Measurements from ENCODE around the gene USP21.

The USP21 gene

DNA sequence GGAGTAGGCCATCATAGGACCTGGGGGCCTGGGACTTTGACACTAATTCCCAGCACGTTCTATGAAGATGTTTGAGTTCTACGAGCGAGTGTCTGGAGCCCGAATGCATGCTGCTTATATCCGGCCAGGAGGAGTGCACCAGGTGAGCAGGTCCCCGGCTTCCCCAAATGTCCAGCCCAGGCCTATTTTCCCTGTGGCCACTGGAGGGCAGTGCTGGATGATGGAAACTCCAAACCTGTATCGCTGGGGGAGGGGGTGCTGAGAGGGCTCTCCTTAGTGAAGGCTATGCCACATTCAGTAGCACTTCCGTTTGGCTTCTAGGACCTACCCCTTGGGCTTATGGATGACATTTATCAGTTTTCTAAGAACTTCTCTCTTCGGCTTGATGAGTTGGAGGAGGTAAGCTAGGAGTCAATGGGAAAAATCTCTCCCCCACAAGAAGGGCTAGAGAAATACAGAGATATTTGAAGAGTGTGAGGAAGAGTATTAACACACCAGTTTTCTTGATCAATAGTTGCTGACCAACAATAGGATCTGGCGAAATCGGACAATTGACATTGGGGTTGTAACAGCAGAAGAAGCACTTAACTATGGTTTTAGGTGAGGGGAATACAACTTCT is 50.6 kb downstream of the USP21 start:
- in situ Hi-C loops (cut with MboI; ENCODE audit: low pct_unique_long_range_greater_than_20kb, low sequenced_read_pairs, unreplicated experiment): loop anchor here (10.0 kb wide), 1 partner anchor 165 kb away; no protein-coding TSS in a partner anchor
- peak; percentile 66 for DNase-seq (ENCODE audit: low spot score)
- TF ChIP-seq, protein P1, sequence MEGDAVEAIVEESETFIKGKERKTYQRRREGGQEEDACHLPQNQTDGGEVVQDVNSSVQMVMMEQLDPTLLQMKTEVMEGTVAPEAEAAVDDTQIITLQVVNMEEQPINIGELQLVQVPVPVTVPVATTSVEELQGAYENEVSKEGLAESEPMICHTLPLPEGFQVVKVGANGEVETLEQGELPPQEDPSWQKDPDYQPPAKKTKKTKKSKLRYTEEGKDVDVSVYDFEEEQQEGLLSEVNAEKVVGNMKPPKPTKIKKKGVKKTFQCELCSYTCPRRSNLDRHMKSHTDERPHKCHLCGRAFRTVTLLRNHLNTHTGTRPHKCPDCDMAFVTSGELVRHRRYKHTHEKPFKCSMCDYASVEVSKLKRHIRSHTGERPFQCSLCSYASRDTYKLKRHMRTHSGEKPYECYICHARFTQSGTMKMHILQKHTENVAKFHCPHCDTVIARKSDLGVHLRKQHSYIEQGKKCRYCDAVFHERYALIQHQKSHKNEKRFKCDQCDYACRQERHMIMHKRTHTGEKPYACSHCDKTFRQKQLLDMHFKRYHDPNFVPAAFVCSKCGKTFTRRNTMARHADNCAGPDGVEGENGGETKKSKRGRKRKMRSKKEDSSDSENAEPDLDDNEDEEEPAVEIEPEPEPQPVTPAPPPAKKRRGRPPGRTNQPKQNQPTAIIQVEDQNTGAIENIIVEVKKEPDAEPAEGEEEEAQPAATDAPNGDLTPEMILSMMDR (IDR thresholded peaks at IDR 0.05; ENCODE audit: extremely low read depth, insufficient read depth, missing control alignments): peak; percentile 90

- TF ChIP-seq, protein P1 (IDR thresholded peaks at IDR 0.05; ENCODE audit: extremely low read depth, insufficient read depth, missing control alignments): no peak
- DNase-seq (ENCODE audit: low spot score): no peak
- in situ Hi-C loops (cut with MboI; ENCODE audit: low pct_unique_long_range_greater_than_20kb, low sequenced_read_pairs, unreplicated experiment): loop anchor here (10.0 kb wide), 1 partner anchor 160 kb away; no protein-coding TSS in a partner anchor
Measured at GRCh38 chr1:161214369-161214768, 55.1 kb downstream of the USP21 start.

DNA sequence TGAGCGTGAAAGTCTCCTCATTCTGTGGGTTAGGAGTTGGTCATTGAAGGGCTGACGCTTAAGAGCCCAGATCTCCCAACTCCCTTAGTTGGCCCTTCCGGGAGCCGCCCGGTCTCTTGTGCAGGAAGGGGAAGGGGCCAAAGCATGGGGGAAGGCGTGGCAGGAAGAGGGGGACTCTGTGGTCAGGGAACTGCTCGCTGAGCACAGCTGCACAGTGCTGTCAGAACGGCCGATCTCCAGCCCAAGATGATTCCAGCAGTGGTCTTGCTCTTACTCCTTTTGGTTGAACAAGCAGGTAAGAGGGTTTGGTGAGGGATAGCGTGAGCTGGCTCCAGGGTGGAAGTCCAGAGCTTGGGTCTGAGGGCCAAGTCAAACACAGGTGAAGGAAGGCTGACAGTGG is 55.8 kb downstream of the USP21 start, which contains the start of gene FCER1G:
Gene FCER1G, plus strand, starts transcription at position 220 of the 400 bp plus-strand sequence. Its CDS starts 27 bp downstream, at position 247.
- TF ChIP-seq, protein P1 (IDR thresholded peaks at IDR 0.05; ENCODE audit: extremely low read depth, insufficient read depth, missing control alignments): no peak
- DNase-seq (ENCODE audit: low spot score): no peak
- in situ Hi-C loops (cut with MboI; ENCODE audit: low pct_unique_long_range_greater_than_20kb, low sequenced_read_pairs, unreplicated experiment): loop anchor here (10.0 kb wide), 1 partner anchor 160 kb away; no protein-coding TSS in a partner anchor
